ENCODE data around the gene TMCC3.

Gene TMCC3

GRCh38 chr12:94673496-94673895 lies 23.1 kb upstream of the TMCC3 start:
- DNase-seq, result no peak

- DNase-seq, result no peak
Measured at GRCh38 chr12:94671917-94672316, 21.6 kb upstream of the TMCC3 start.

- DNase-seq, result no peak
Measured at GRCh38 chr12:94670898-94671297, 20.5 kb upstream of the TMCC3 start.

- no peak for DNase-seq
Measured at GRCh38 chr12:94670075-94670474, 19.7 kb upstream of the TMCC3 start.

GRCh38 chr12:94667031-94667540 lies 16.7 kb upstream of the TMCC3 start:
- no peak for DNase-seq

GRCh38 chr12:94666158-94666557 lies 15.8 kb upstream of the TMCC3 start:
- DNase-seq, result no peak

- DNase-seq, result no peak
Measured at GRCh38 chr12:94663702-94664101, 13.3 kb upstream of the TMCC3 start.

- DNase-seq, result no peak
Measured at GRCh38 chr12:94663071-94663470, 12.7 kb upstream of the TMCC3 start.

GRCh38 chr12:94660436-94660835 lies 10.1 kb upstream of the TMCC3 start:
- DNase-seq, result no peak

GRCh38 chr12:94659346-94659930 lies 9.1 kb upstream of the TMCC3 start:
- DNase-seq, result no peak

DNA sequence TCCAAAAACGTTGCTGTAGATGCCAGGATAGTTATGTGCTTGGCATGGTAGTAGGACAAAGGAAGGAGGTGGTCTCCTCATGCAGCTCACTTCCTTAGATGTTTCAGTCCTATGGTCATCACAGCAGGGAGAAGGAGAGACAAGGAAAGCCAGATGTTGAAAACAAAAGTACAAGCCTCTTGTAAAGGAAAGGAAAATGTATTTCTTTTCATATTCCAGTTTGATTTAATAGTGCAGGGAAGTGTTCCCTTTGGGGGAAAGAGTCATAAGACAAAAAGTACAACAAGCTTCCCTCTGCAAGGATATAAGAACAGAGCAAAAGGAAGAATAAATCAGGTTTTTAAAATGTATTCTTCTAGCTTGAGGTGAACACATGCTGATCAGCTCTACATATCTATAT lies 8.6 kb upstream of the TMCC3 start:
- DNase-seq, result no peak

GRCh38 chr12:94656556-94656955 lies 6.2 kb upstream of the TMCC3 start:
- no peak for DNase-seq

GRCh38 chr12:94649349-94650142 lies 811 bp downstream of the TMCC3 start:
- no peak for DNase-seq

GRCh38 chr12:94648578-94648977 lies 1.8 kb downstream of the TMCC3 start:
- DNase-seq, result no peak

GRCh38 chr12:94644141-94644979 lies 6.0 kb downstream of the TMCC3 start:
- no peak for DNase-seq

DNA sequence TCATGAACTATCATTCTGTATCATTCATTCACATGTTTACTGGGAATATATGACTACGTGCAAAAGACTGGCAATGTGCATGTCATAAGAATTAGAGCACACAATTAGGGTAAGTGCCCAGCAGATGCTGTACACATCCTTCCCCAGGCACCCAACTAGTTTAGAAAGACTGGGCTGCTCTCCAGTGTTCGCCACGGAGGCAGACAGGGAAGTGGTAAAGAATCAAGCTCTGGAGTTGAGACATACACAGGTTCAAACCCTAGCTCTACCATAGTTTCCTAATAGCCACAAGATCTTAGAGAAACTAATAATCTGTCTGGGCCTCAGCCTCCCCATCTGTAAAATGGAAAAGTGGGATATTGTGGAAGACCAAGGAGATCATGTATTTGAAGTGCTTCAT lies 6.8 kb downstream of the TMCC3 start:
- DNase-seq, result no peak

DNA sequence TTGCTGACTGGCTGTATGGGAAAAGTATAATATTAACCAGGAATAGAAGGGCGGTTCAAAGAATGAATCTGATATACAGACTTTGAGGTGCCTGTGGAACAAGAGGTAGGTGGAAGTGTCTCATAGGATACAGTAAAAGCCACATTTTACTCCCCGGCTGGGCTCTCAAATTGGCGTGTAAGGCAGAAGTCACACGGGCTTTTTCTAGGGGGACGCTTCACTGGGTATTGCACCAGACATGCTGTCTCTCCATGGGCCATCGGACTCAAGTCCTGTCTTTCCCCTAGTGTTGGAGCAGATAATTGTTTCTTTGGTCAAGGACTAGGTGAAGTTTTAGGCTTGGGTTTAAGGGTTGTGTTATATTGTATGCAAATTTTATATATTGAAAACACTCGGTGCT lies 9.1 kb downstream of the TMCC3 start:
- no peak for DNase-seq

DNA sequence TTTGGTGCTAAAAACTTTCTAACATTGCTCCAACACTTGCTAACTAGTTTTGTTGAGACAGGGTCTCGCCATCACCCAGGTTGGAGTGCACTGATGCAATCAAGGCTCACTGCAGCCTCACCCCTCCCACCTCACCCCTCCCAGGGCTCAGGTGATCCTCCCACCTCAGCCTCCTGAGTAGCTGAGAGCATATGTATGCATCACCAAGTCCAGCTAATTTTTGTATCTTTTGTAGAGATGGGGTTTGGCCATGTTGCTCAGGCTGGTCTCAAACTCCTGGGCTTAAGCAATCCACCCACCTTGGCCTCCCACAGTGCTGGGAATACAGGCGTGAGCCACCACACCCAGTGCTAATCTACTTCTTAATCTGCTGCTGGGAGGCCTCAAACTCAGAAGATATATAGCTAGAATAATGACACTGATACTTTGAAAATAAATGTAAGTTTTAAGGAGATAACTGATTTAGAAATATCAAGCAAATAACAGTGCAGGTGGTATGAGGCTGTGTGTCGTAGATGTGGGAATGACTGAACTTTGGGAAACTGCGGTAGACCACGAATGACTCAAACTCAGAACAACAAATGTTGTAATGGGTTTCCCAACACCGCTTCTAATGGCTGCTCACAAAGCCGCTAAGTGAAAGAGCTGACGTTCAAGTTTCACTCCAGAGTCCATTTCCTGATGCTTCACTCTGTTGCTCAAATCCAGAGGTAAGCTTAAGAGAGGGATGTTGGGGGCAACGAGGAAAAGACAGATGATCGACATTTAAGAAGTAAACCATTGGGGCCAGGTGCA lies 10.0 kb downstream of the TMCC3 start:
- DNase-seq, result no peak

- DNase-seq, result no peak
Measured at GRCh38 chr12:94638521-94638920, 11.8 kb downstream of the TMCC3 start.

DNA sequence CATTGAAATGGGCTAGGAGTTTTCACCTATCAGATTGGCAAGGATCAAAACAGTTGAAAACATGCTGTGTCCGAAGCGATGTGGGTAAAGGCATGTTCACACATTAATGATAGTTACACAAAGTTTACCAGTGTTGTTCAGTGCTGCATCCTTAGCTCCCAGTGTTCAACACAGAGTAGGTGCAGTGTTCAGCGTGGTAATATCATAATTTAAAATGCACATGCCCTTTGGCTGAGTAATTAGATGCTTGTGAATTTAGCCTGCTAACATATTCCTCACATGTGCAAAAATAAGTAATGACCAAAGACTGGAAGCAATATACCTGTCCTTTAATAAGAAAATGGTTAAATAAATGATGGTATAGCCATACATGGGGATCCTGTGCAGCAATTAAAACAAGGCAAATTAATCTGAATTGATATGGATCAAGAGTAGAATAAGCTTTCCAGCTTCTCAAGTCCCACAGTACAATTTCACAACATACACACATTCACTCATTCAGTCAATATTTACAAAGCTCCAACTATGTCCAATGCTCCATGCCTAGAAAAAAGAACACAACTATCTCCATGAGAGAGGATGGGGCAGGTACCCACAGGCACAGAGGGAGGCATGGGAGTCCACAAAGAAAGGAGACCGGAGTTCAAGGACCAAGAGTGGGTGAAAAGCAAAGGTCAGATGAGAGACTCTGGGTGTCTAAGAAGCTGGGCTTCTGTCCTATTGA lies 12.8 kb downstream of the TMCC3 start:
- DNase-seq, result no peak

DNA sequence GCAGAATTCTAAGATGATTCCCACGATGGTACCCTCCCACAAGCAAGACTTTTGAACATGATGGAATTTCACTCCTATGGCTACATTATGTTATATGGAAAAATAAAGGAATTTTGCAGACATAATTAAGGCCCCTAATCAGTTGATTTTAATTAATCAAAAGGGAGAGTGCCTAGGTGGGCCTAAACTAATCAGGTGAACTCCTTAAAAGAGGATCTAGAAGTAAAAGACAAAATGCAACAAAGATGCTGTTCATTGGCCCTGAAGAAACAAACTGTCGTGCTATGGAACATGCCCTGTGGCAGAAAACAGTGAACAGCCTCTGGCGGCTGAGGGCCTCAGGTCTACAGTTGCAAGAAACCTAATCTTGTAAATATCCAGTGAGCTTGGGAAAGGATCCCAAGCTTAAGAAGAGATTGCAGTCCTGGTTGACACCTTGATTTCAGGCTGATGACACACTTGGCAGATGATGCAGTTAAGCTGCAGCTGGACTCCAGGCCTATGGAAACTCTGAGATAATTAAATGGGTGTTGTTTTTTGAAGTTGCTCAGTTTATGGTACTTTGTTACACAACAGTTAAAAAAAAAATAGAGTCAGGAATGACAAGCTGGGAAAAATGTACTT lies 13.8 kb downstream of the TMCC3 start:
- no peak for DNase-seq

DNA sequence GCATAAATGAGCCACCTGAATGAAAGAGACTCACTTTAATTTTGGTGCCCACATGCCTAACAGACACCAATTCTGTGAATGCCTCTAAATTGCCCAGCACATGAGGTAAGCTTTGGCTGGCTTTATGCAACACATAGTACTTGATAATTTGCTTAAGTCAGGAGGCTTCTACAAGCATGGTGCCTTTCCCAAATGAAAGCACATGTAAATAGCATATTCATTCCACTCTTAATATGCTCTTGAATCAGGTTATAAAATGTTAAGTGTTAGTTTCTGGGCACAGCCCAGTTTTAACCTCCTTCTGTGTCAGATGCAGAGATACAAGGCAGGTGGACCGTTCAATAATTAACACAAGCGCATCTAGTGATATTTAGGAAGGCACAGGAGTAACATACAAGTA lies 15.6 kb downstream of the TMCC3 start:
- no peak for DNase-seq

All from cortex of kidney (tissue), 1 donor.